ENCODE results near the gene CD244. TPM values are rescaled to one million over a fixed set of nuclear protein-coding genes. Genes with fewer than 3 reads are reported as not detected.

The CD244 gene, protein sequence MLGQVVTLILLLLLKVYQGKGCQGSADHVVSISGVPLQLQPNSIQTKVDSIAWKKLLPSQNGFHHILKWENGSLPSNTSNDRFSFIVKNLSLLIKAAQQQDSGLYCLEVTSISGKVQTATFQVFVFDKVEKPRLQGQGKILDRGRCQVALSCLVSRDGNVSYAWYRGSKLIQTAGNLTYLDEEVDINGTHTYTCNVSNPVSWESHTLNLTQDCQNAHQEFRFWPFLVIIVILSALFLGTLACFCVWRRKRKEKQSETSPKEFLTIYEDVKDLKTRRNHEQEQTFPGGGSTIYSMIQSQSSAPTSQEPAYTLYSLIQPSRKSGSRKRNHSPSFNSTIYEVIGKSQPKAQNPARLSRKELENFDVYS
- not detected in 2 replicates for total RNA-seq

DNA sequence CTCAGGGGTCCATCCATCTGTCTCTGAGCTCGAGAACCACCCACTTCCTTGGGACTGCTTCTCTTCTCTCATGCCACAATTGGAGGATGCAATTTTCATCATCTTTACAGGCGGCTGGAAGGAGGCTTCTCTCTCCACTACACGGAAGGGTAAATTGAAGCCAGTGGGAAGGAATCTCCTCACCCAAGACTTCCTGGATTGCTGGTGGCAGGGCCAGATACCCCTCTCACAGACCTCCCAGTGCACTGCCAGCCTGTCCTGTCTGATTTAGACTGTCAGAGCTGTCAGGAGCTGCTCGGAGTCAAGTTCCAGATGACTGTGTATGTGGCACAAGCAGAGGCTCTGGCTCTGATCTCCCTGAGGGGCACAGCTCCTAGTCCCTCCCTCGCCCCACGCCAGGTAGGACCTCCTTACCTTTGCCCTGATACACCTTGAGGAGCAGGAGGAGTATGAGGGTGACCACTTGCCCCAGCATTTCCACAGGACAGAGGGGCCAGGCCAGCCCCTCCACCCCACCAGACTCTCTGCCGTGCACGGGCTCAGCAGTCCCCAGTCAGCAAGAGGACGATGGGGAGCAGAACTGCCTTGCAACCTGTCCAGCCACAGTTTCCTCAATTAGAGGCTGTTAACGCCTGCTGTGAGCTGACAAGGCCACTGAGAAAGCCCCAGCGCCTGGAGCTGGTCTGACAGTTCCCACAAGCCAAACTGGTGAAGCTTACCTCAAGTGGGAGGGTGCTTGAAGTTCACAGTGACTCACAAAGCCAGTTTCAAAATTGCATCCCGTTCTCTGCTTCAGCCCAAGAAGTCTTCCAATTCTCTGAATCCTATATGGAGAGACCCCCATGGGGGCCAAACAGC, at the start of gene CD244:
TSS of gene CD244 (minus strand) at position 685 of the 858 bp plus-strand sequence. CDS start at position 475, 210 bp downstream.

DNA sequence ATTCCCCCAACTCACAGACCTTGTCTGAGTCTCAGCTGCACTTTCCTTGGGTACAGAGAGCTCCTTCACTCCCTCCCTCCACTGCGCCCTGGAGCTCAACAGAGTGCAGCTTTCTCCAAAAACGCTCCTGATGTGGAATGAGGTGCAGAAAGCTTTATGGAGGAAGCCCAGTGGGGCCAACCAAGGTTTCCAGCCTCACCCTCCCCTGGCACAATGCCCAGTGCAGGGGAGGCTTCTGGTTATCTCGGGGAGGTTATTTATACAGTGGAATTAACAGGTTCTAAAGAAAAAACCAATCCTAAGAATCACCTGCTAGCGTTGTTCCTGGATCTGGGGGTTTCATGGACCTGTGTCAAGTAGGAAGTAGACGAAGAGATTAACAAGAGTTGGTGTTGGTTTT, 22.4 kb upstream of the CD244 start, which contains the start of gene ITLN1:
TSS of gene ITLN1 (minus strand) at position 139 of the 400 bp plus-strand sequence. CDS start 303 bp downstream, outside the sequence.

DNA sequence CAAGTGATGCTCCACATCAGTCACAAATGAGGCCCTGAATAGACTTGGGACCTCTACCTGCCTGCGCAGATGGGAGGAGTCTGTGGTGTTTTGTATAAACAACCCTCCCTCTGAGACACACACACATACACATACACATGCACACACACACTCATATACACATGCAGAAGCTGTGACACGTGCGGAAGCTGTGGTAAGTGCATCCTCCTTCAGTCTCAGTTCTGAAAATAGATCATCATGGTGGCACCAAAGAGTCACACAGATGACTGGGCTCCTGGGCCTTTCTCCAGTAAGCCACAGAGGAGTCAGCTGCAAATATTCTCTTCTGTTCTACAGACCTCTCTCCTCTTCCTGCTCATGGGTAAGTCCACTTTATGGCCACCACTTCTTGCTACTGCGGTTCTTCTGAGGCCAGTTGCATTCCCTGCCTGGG, 66.7 kb downstream of the CD244 start, which contains the start of gene LY9:
TSS of gene LY9 (plus strand) at position 224 of the 433 bp plus-strand sequence. CDS start at position 238, 14 bp downstream.

Other genes with a start within 250 kb of the CD244 start
- not detected in 2 replicates for gene SLAMF1, start 215.8 kb downstream of the CD244 start, total RNA-seq
- not detected in 2 replicates for gene CD48, start 151.1 kb downstream of the CD244 start, total RNA-seq
- gene SLAMF7, start 123.6 kb downstream of the CD244 start, total RNA-seq, result not detected in 2 replicates
- gene LY9, start 66.7 kb downstream of the CD244 start, total RNA-seq, result not detected in 2 replicates
- not detected in 2 replicates for gene ITLN1, start 22.3 kb upstream of the CD244 start, total RNA-seq
- gene ITLN2, start 91.9 kb upstream of the CD244 start, total RNA-seq, result not detected in 2 replicates
- 5.1 and 8.9 TPM in 2 replicates for gene F11R, start 158.3 kb upstream of the CD244 start, total RNA-seq
- gene TSTD1, start 176.1 kb upstream of the CD244 start, total RNA-seq, result 10.6 and 34.8 TPM in 2 replicates
- 72.8 and 75.5 TPM in 2 replicates for gene USF1, start 183.1 kb upstream of the CD244 start, total RNA-seq
- gene ARHGAP30, start 207.0 kb upstream of the CD244 start, total RNA-seq, result not detected in 2 replicates
- gene NECTIN4, start 226.7 kb upstream of the CD244 start, total RNA-seq, result under 0.01 and 0.17 TPM in 2 replicates
- 1.9 and 4.5 TPM in 2 replicates for gene KLHDC9, start 235.5 kb upstream of the CD244 start, total RNA-seq